GM23248 (cell line): ENCODE results near the gene DNAJC1. TPM values are rescaled to one million over a fixed set of nuclear protein-coding genes. Genes with fewer than 3 reads are reported as not detected.
A peak's percentile ranks its signal among the peaks of the same experiment; 100 is the strongest.

ENCODE experiments used
- DNase-seq: peaks from one replicate; pipeline ENCODE4 v3.0.0-alpha.2; 2015
- H2AFZ ChIP-seq: fragments of 200-600 bp; sonication (generic); 2 replicates; pipeline ENCODE4 v1.6.1; 2016; ENCODE audit warnings: antibody characterized with exemption
- H3F3A ChIP-seq: fragments of 200-600 bp; sonication (generic); 2 replicates; pipeline ENCODE4 v1.6.1; 2016; ENCODE audit warnings: mild to moderate bottlenecking, antibody characterized with exemption, mixed run types; ENCODE audit not compliant: insufficient read depth
- H3K27ac ChIP-seq: fragments of 200-600 bp; sonication (generic); 2 replicates; pipeline ENCODE4 v1.5.1; 2016; ENCODE audit warnings: mild to moderate bottlenecking
- H3K27me3 ChIP-seq: fragments of 200-600 bp; sonication (generic); replicated peaks from 2 replicates; pipeline ENCODE4 v1.6.1; 2016; ENCODE audit warnings: mild to moderate bottlenecking; ENCODE audit not compliant: insufficient read depth
- H3K36me3 ChIP-seq: fragments of 200-600 bp; sonication (generic); 2 replicates; pipeline ENCODE4 v1.6.1; 2016; ENCODE audit warnings: low read depth, mild to moderate bottlenecking
- H3K4me1 ChIP-seq: fragments of 200-600 bp; sonication (generic); 2 replicates; pipeline ENCODE4 v1.6.1; 2016; ENCODE audit warnings: mild to moderate bottlenecking; ENCODE audit not compliant: insufficient read depth
- H3K4me2 ChIP-seq: fragments of 200-600 bp; sonication (generic); one replicate; pipeline ENCODE4 v1.6.1; 2016; ENCODE audit warnings: mild to moderate bottlenecking; ENCODE audit not compliant: unreplicated experiment
- H3K4me3 ChIP-seq: fragments of 200-600 bp; sonication (generic); 2 replicates; pipeline ENCODE4 v1.5.1; 2016; ENCODE audit warnings: mild to moderate bottlenecking
- H3K79me2 ChIP-seq: fragments of 200-600 bp; sonication (generic); 2 replicates; pipeline ENCODE4 v1.6.1; 2016; ENCODE audit warnings: mild to moderate bottlenecking; ENCODE audit not compliant: insufficient read depth
- H3K9ac ChIP-seq: fragments of 200-600 bp; sonication (generic); 2 replicates; pipeline ENCODE4 v1.6.1; 2016; ENCODE audit warnings: mild to moderate bottlenecking
- H3K9me2 ChIP-seq: fragments of 200-600 bp; sonication (generic); 2 replicates; pipeline ENCODE4 v1.6.1; 2016; ENCODE audit warnings: mixed run types, mild to moderate bottlenecking, moderate library complexity; ENCODE audit not compliant: insufficient read depth
- H3K9me3 ChIP-seq: fragments of 200-600 bp; sonication (generic); one replicate; pipeline ENCODE4 v1.6.1; 2017; ENCODE audit warnings: low read depth
- H4K20me1 ChIP-seq: fragments of 200-600 bp; sonication (generic); 2 replicates; pipeline ENCODE4 v1.6.0; 2016; ENCODE audit not compliant: insufficient read depth
- EZH2 ChIP-seq: fragments of 200-600 bp; sonication (generic); IDR thresholded peaks from 2 replicates; pipeline ENCODE4 v1.6.1; 2018; ENCODE audit warnings: antibody characterized with exemption, mild to moderate bottlenecking; ENCODE audit not compliant: insufficient read depth, poor library complexity, severe bottlenecking
- EZH2phosphoT487 ChIP-seq: fragments of 200-600 bp; sonication (generic); IDR thresholded peaks from 2 replicates; pipeline ENCODE4 v1.6.1; 2018; ENCODE audit warnings: antibody characterized with exemption, moderate library complexity, mild to moderate bottlenecking, low read depth; ENCODE audit not compliant: insufficient read depth
- WGBS, 2 experiments: methylation state at CpG; one replicate each; pipeline ENCODE4 v1.1.6; 2015 to 2017; ENCODE audit warnings: low lambda C conversion rate in 2 of 2, low coverage in 1 of 2; ENCODE audit errors: missing lambda C conversion rate in 2 of 2; 5-methylcytosine and 5-hydroxymethylcytosine counted together
- in situ Hi-C: fragments of 300-500 bp; cut with MboI; formaldehyde crosslinking; loops from 2 replicates; pipeline ENCODE4 v1.15.0; 2020
- polyA plus RNA-seq: library from polyadenylated mRNA; unstranded; fragments of >200 nt; fragmentation: Nextera tagmentation; extraction: Ambion mirVana; gene quantifications from 2 replicates; pipeline ENCODE4 v1.2.1, GENCODE V29; 2016
- total RNA-seq: library from RNA; depleted of rRNA; stranded (reverse); fragments of >200 nt; shearing (Covaris generic); gene quantifications from 2 replicates; pipeline ENCODE4 v1.2.3, GENCODE V29; 2014

DNAJC1 gene
- total and polyA plus RNA-seq, 2 experiments from 2014 or later, result 50.9 to 63.9 TPM

GRCh38 chr10:21727452-21728168 is 275.9 kb downstream of the DNAJC1 start:
- no peak overlapping the region for H3K4me2 ChIP-seq
- peaks cover 15% of the 10 kb centered on the region for H3K79me2 ChIP-seq
- 66 to 69% methylated on average over 13 of the region's 13 CpGs for WGBS, 2 experiments
- peaks cover 26% of the 10 kb centered on the region for H3K4me1 ChIP-seq
- H2AFZ ChIP-seq, result no peak overlapping the region
- H3K9me2 ChIP-seq, result no peaks in the 10 kb centered on the region
- H3K4me3 ChIP-seq, result no peak overlapping the region
- DNase-seq, result no peak
- TF ChIP-seq EZH2, result no peak
- TF ChIP-seq EZH2phosphoT487, result no peak
- no peak overlapping the region for H3K27ac ChIP-seq
- no peak overlapping the region for H3K9ac ChIP-seq
- in situ Hi-C loops, result loop anchor here (25.0 kb wide), 1 partner anchor 440 kb away; no protein-coding TSS in a partner anchor
- H3K36me3 ChIP-seq, result peaks cover 18% of the 10 kb centered on the region
- H3K27me3 ChIP-seq, result no peaks in the 10 kb centered on the region
- no peaks in the 10 kb centered on the region for H3K9me3 ChIP-seq
- peaks cover 6% of the 10 kb centered on the region; the same call in 1 of the 2 replicates for H4K20me1 ChIP-seq
- peaks cover 19% of the 10 kb centered on the region for H3F3A ChIP-seq

GRCh38 chr10:21726601-21727225 is 276.8 kb downstream of the DNAJC1 start:
- H3K27ac ChIP-seq, result no peak overlapping the region
- peaks cover 18% of the 10 kb centered on the region for H3F3A ChIP-seq
- H3K4me1 ChIP-seq, result peaks cover 27% of the 10 kb centered on the region
- no peaks in the 10 kb centered on the region for H3K9me3 ChIP-seq
- H3K9me2 ChIP-seq, result no peaks in the 10 kb centered on the region
- TF ChIP-seq EZH2phosphoT487, result no peak
- no peak for TF ChIP-seq EZH2
- peaks cover 12% of the 10 kb centered on the region; the same call in 1 of the 2 replicates for H3K36me3 ChIP-seq
- no peak overlapping the region for H3K4me2 ChIP-seq
- in situ Hi-C loops, result loop anchor here (25.0 kb wide), 1 partner anchor 439 kb away; no protein-coding TSS in a partner anchor
- H3K4me3 ChIP-seq, result no peak overlapping the region
- peaks cover 21% of the 10 kb centered on the region for H3K79me2 ChIP-seq
- H4K20me1 ChIP-seq, result peaks cover 6% of the 10 kb centered on the region; the same call in 1 of the 2 replicates
- no peak overlapping the region for H3K9ac ChIP-seq
- no peak overlapping the region for H2AFZ ChIP-seq
- no peaks in the 10 kb centered on the region for H3K27me3 ChIP-seq
- DNase-seq, result no peak
- 47 to 52% methylated on average over 3 of the region's 3 CpGs for WGBS, 2 experiments

DNA sequence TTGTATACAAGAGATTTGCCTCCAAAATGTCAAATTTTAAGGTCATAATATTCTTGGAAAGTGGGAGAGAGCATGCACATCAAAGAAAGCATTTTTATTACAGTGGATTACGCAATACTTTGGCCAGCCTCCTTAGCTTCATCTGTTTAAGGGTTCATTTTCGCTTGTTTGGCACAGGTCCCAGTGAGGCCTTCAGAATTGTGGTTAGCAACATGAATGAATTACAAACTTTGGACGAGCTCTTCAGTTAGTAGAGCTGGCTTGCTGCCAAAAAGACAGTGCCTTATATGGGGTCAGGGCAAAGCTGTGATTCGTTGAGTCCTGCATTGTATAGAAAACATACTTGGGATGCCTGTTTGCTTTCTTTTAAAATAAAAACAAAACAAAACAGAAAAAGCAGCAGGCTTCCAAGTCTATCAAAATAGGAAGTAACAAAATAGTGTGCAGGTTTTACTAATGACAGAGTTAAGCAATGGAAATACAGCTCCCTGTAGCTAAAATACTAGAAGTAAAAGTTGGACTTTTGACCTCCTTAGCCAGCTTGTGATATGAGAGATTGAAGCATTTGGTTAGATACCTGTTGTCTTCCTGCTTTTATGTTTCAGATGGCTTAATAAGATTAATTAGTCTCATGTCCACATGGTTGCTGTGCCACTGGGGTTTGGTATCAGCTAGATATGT is 278.7 kb downstream of the DNAJC1 start:
- 1 to 4% methylated on average over 4 of the region's 4 CpGs for WGBS, 2 experiments
- peaks cover 21% of the 10 kb centered on the region for H3K79me2 ChIP-seq
- in situ Hi-C loops, result loop anchor here (25.0 kb wide), 1 partner anchor 438 kb away; no protein-coding TSS in a partner anchor
- H3K4me2 ChIP-seq, result peak overlapping the region; percentile 48
- peaks cover 18% of the 10 kb centered on the region for H3F3A ChIP-seq
- H2AFZ ChIP-seq, result no peak overlapping the region
- no peak for TF ChIP-seq EZH2
- 0 out of 2 replicates have a peak, but pooled peaks have one; percentile 67 for TF ChIP-seq EZH2phosphoT487
- peaks cover 39% of the 10 kb centered on the region for H3K4me1 ChIP-seq
- peaks cover 6% of the 10 kb centered on the region; the same call in 1 of the 2 replicates for H4K20me1 ChIP-seq
- no peaks in the 10 kb centered on the region for H3K9me2 ChIP-seq
- no peaks in the 10 kb centered on the region for H3K9me3 ChIP-seq
- peak; percentile 99 for DNase-seq
- H3K27ac ChIP-seq, result 0 out of 2 replicates have a peak overlapping the region, but pooled peaks have one; percentile 5
- H3K4me3 ChIP-seq, result no peak overlapping the region
- H3K27me3 ChIP-seq, result no peaks in the 10 kb centered on the region
- peaks cover 6% of the 10 kb centered on the region; the same call in 1 of the 2 replicates for H3K36me3 ChIP-seq
- no peak overlapping the region for H3K9ac ChIP-seq

DNA sequence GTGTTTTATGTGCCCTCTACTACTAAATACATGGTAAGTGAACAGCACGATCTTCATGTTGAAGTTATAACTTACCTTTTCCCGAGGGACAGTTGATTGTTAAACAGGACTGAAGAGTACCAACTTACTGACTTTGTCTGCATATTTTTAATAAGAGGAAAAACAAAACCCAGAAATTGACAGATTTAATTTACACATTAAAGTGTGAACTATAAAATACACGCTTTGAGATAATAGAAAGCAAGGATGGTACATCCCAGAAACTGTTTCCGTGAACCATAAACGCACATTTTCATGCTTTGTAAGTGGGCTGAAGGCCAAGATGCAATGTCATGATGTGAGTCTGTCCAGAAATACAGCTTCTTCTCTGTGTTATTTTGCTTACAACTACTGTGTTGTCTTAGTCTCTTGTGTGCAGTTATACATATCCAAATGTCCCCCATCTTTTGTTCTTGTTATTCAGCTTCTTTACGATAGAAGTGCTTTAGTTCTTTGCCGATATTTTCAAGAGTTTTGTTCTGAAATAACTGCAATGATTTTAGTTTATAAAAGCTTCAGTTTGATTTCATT is 279.4 kb downstream of the DNAJC1 start:
- Histone ChIP-seq H3K9me3 (no peaks in the 10 kb centered on the region), H3F3A (peaks cover 18% of the 10 kb centered on the region), H4K20me1 (peaks cover 6% of the 10 kb centered on the region; the same call in 1 of the 2 replicates), H3K9ac (no peak overlapping the region), H3K27ac (0 out of 2 replicates have a peak overlapping the region, but pooled peaks have one; percentile 5), H3K9me2 (no peaks in the 10 kb centered on the region), H2AFZ (no peak overlapping the region), H3K36me3 (peaks cover 8% of the 10 kb centered on the region; the same call in 1 of the 2 replicates), H3K4me3 (no peak overlapping the region), H3K4me2 (peak overlapping the region; percentile 48), H3K79me2 (peaks cover 17% of the 10 kb centered on the region), H3K27me3 (no peaks in the 10 kb centered on the region), H3K4me1 (peaks cover 39% of the 10 kb centered on the region)
- no peak for TF ChIP-seq EZH2
- TF ChIP-seq EZH2phosphoT487, result no peak
- in situ Hi-C loops, result no loop called here
- peak; percentile 24 for DNase-seq
- WGBS, 2 experiments, result 34 to 37% methylated on average over 7 of the region's 7 CpGs
